DND-41 (cell line): ENCODE measurements around the gene HINT1.

Experiments
- CTCF ChIP-seq: IDR thresholded peaks from 2 replicates; pipeline ENCODE4 v1.5.1; 2012; ENCODE audit warnings: borderline replicate concordance, low read length, moderate library complexity, mild to moderate bottlenecking; ENCODE audit not compliant: poor library complexity, severe bottlenecking; ENCODE audit errors: extremely low read depth
- EZH2 ChIP-seq: IDR thresholded peaks from 3 replicates; pipeline ENCODE4 v1.6.1; 2012; ENCODE audit warnings: borderline replicate concordance, low read depth, mild to moderate bottlenecking, moderate library complexity, low read length, inconsistent platforms; ENCODE audit not compliant: severe bottlenecking

- TF ChIP-seq CTCF (no peak), EZH2 (no peak)
Observed at GRCh38 chr5:131147258-131147657, 17.8 kb downstream of the HINT1 start.
